NCI-H1105 (cell line): ENCODE data around the gene EIF4EBP3.
A peak's percentile ranks its signal among the peaks of the same experiment; 100 is the strongest.

ENCODE experiments used
- DNase-seq: peaks from one replicate; lab custom pipeline; 2025; lab: John Stamatoyannopoulos, UW

The EIF4EBP3 gene

DNA sequence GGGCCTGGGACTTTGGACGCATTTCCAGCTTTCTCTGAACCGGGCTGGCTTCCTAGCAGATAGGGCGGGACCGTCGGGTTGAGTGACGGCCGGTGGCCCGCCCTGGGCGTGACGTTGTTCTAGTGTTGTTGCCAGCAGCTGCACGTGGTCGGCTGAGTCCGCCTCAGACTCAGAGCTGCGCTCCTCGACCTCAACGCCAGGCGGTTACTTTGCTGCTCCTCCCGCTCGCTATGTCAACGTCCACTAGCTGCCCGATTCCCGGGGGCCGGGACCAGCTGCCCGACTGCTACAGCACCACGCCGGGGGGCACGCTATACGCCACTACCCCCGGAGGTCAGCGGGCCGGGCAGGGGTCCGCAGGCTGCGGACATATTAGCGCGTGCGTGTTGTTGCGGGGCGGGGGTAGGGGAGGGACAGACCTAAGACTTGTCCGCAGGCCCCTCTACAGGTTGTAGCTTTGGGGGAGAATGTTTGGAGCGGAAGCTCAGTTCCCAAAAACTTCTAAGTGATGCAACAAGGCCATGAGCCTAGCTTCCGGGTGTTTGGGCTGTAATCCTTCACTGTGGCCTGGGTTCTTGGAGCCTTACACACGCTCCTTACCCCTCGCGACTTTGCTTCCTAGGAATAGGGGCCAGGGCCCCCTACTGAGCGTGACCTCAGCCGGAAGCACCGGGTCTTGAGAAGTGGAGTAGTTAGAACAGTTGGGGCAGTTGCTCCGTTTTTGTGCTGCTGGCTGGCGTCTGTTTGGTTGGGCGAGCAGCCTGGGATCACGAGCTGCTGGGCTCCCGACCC lies at the start of gene EIF4EBP3:
Gene EIF4EBP3, plus strand, starts transcription at position 155 of the 792 bp plus-strand sequence. Its CDS starts 76 bp downstream, at position 231.
- peak; percentile 72 for DNase-seq

DNA sequence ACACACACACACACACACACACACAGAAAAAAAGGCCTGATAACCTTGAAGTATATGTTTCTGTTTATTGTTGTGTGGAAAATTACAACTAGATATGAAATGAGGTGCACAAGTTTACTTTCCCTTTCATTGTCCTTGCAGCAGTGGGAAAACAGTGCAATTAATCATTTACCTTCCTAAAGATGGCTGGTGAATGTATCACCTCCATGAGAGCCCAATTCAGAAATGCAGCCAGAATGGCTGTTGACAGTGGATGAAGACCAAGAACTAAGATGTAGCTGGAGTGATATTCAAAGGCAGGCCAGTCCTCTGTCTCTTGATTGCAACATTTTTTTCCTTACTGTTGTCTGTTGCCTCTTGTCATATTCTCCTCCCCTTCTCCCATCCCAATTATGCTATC lies 49.6 kb upstream of the EIF4EBP3 start:
- no peak for DNase-seq

DNA sequence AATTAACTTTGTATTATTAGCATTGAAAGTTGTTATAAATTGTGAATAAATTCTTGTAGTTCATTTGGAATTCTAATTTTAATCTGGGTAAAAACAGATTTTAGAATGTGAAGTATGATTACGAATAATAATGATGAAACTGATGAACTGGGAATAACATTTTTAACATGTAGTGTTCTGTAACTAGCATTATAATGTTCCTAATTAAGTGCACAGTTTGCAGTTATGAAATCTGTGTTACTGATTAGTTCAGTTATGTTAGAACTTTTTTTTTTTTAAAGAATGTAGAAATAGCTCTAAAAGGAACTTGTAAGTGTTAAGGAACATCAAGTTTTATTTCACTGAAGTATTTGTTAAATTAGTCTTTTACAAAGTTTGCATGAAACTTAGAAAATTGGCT lies 48.9 kb upstream of the EIF4EBP3 start:
- DNase-seq = no peak

DNA sequence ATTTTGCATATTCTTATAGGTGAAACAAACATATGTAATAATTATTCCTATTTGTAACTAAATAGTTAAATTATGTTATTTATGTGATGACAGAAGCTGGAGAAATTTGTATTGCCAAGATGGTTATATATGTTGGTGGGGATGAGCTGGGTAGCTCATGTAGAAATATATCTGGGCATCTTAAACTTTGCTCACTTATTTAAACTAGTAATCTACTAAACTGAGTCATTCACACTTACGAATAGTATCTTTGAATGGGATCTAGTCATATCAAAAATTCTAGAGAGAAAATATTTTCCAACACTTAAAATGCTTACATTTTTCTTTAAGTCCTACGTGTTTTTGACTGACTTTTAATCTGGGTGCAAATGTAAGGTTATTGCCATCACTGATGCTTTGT lies 44.6 kb upstream of the EIF4EBP3 start:
- DNase-seq = no peak

DNA sequence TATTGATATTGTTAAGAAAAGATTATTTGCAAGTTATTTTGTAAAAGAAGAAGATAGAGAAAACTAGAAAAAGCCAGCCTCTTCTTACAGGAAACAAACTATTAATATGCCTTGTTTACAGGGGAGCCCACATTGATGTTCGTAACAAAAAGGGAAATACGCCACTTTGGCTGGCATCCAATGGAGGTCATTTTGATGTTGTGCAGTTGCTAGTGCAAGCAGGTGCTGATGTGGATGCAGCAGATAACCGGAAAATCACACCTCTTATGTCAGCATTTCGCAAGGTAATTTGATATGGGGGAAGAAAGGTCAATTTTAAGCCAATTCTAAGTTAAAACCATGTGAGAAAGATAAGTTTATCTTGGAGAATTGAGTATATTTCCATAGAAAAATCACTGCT lies 37.6 kb upstream of the EIF4EBP3 start:
- peak; percentile 4 for DNase-seq

DNA sequence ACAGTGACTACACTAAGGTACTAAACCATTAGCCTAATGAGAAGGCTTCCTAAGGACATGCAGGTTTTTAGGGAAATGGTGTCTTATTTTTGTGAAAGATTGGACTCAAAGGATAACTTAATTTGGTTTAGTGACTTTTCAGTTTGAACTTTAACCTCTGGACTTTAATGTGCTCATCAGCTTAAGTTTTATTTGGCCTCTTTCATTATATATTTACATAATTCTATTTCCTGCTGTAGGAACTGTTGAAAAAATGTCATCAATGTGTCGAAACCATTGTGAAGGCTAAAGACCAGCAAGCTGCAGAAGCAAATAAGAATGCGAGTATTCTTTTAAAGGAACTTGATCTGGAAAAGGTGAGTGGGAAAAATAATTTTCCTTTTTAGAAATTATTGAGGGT lies 34.3 kb upstream of the EIF4EBP3 start:
- no peak for DNase-seq

DNA sequence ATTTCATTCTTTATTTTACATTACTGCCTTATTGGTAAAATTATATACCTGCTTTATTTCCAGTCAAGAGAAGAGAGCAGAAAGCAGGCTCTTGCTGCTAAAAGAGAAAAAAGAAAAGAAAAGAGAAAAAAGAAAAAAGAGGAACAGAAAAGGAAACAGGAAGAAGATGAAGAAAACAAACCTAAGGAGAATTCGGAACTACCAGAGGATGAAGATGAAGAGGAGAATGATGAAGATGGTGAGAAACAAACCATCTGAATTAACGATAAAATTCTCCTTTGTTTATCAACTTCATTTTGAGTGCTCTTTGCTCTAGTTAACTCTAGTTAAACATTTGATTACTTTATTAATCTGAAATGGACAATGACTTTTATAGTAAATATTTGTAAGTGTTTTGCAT lies 23.5 kb upstream of the EIF4EBP3 start:
- no peak for DNase-seq

DNA sequence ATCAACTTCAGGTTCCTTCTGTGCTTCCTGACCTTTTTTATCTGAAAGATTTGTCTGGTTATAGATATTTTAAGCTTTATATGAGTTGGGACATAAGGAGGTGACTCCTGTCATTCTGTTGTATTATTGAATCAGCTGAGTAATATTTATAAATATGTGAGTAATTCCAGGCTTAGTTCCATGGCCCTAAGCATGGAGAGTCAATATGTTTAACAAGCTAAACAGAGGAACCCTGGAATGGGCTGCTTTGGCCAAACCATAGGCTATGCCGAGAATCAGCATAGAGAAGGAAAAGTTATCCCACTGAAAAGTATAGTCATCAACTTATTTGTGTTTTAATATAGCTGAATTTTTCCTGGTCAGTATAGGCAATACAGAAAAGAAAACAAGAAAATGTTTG lies 7.2 kb upstream of the EIF4EBP3 start:
- DNase-seq = no peak

DNA sequence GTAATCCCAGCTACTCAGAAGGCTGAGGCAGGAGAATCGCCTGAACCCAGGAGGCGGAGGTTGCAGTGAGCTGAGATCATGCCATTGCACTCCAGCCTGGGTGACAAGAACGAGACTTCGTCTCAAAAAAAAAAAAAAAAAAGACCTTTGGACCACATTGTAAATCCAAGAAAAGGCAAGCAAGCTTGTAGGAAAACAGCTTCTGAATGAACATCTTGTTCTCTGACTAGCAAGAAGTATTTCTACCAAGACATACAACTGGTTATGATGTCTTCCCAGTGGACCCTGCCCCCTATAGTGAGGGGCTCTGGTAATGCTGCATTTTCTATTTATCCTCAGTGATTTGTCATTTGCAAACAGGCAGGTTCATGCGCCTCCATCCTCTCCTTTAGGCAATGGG lies 4.5 kb upstream of the EIF4EBP3 start:
- no peak for DNase-seq

DNA sequence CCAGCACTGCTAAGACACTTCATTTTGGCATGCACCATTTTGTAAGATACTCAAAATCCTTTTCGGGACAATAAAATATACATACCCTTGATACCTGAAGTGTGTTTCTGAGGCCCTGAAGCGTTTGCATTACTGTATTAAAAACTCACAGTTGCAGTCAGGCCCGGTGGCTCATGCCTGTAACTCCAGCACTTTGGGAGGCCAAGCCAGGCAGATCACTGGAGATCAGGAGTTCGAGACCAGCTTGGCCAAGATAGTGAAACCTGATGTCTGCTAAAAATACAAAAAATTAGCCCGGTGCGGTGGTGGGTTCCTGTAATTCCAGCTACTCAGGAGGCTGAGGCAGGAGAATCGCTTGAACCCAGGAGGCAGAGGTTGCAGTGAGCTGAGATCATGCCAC lies 2.5 kb upstream of the EIF4EBP3 start:
- DNase-seq = no peak

DNA sequence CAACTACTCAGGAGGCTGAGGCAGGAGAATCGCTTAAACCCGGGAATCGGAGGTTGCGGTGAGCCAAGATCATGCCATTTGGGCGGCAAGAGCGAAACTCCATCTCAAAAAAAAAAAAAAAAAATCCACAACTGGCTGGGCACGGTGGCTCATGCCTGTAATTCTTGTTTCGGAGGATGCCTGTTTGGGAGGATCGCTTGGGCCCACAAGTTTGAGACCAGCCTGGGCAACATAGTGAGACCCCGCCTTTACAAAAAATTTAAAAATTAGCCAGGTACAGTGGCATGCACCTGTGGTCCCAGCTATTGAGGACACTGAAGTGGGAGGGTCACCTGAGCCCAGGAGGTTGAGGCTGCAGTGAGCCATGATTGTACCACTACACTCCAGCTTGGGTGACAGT lies 1.9 kb upstream of the EIF4EBP3 start:
- no peak for DNase-seq

DNA sequence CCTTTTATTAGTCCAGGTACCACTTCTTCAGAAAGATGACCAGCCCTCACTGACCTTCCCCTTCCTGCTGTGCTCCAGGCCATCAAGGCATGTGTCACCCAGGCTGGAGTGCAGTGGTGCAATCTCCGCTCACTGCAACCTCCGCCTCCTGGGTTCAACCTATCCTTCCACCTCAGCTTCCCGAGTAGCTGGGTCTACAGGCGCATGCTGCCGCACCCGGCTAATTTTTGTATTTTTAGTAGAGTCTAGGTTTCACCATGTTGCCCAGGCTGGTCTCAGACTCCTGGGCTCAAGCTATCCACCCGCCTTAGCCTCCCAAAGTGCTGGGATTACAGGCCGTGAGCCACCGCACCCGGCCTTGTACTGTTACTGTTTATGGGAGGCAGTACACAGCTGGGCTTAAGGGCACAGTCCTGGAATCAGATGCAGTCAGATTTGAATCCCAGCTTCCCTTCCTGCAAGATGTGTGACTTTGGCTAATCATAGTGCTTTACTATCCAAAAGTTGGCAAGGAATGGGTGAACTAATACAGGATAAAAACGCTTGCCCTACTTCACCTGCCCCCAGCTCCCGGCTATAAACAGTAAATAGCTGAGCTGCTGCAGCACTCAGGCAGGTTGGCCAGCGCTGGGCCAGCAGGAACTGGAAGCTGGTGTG lies 483 bp upstream of the EIF4EBP3 start:
- no peak for DNase-seq

DNA sequence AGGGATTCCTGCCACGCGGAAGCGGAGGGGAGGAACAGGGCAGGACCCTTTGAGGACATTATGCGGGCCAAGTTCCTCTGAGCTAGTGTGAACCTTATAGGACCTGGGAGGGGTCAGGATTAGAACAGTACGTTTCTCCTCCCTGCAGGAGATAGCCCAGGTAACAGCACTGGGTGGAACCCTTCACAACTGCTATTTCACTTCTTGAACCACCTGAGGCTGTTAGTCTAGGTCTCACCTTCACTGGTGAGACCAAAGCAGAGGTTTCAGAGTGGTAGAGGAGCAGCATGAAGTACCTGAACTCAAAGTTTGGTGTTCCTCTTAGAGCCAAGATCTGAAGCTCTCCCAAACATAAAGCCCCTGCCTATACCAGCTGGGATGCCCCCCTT lies 832 bp downstream of the EIF4EBP3 start:
- DNase-seq = no peak

DNA sequence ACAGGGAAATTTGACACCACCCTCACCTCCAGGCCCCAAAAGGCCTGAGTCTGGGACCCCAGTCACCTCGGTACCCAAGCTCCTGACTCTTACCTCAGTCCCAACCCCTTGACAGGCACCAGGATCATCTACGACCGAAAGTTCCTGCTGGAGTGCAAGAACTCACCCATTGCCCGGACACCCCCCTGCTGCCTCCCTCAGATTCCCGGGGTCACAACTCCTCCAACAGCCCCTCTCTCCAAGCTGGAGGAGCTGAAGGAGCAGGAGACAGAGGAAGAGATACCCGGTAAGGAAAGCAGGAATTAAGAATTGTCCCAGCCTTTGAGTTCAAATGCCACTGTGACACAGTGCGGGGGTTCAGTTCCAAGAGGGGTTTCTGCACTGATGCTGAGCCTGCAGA lies 1.3 kb downstream of the EIF4EBP3 start:
- no peak for DNase-seq

DNA sequence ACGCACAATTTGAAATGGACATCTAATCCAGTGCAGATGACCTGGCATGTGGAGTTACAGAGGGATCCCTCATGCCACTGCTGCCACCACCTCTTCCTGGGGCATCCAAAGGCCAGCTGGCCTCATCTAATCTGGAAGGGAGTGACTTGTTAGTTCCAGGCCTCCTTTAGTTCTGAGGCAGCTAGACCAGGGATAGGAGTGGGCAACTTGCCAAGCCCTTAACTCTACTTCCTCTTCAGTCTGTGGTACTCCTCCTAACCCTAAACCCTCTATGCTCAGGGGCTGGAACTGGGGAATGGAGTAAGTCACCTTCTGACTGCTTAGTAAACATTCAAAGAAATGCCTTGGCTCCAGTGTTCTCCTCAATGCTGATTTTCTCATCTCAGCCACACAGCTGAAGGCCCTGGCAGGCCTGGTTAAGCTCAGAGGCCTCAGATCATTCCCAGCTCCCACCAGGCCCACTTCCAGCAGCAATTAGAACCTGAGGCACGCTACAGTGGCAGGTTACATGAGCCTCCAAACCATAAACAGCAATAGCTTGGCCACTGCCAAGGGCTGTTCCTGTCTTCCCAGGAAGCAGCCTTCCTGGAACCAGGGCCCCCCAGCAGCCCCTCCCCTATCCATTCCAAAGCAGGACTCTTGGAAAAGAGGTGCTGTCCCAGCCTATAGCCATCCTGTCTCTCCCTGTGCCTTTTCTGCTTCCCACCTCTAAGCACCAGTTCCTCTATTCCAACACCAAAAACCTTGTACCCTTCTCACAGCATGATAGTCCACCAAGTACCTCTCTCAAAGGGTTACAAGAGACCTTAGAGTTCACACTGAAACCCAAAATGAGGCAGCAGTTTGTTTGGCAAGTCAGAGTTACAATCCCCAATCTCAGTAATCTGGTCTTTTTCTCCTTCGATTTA lies 2.0 kb downstream of the EIF4EBP3 start:
- DNase-seq = no peak

DNA sequence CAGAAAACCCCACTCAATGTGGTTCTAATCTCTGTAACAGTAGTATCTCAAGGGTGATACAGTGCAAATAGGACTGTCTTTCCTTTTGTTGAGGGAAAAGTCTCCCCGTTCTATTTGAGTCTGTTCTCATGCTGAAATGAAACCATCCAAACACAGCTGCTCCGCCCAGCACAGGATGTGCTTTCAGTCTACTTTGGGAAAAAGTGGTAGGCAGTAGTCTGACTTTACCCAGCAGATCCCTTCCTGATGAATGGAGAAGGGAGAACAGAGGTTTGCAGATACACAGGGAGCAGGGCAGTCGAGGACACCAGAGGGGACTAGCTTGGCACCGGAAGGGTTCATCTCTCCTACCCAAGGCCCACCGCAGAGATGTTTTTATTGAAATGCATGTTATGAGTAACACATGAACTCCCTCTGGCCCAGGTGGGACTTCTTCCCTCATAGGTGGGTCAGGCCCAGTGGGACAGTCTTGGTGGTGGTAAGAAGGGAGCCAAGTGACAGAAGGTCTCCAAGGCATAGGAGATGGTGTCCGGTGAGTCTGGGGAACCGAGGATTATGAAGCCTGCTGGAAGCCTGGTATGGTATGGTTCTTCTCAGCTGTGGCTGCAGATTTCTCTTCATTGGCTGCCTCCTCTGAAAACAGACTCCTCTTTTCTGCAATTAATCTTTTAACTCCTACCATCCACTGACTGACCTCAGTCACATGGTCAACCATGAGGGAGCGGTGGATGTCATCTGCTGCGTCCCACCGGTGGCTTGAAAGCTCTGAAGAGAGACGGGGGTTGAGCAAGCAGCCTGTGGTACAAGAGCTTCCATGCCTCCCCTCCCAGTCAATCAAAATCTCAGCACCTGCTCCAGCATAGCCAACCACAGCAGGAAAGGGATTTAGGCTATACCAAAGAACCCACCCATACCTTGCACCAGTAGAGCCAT lies 3.0 kb downstream of the EIF4EBP3 start:
- DNase-seq = no peak

DNA sequence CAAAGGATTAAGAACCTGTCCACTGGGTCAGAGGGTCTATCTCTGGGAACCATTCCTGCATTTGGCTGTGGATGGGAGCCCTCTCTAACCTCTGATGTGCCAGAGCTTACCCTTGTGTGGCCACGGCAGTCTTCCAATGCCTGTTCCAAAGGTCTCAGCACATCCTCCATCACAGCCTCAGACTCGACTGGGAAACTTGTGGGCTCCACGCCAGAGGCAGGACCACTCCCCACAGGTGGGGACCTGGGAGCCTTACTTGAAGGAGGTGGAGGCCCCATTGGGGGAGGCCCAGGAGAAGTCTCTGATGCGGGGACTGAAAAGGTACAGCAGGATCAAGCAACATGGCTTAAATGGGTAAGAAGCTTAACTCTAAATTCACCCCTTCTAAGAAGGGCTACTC lies 4.4 kb downstream of the EIF4EBP3 start:
- DNase-seq = no peak

DNA sequence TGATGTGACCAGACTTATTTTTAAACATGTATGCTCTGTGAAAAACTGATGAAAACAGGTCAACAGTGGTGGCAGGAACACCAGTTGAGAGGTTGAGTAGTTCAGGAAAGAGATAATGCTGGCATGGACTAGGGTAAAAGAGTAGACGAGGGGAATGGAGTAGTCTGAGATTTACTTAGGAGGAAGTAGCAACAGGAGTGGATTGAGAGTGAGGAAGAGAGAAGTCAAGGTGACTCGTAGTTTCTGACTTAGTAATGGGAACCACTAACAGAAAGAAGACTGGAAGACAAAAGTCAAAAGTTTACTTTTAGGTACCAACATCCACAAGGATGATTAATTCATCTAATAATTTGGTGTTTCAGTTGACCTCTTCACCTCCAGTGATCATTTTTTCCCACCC lies 6.2 kb downstream of the EIF4EBP3 start:
- no peak for DNase-seq

DNA sequence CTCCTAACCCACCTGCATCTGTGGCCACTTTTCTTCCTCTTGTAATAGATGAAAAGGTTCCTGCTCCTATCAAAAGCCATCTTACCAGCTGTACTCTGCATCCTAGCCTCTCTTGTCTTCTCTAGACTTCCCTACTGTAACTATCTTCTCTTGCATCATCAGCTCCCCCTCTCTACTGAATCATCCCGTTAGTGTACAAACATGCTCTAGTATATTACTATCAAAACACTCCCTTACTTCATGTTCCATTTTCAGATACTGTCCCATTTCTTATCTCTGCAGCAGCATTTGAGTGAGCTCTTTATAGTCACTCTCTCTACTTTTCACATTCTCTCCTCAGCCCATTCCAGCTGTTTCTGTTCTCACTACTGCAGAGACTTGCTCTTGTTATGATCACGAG lies 7.0 kb downstream of the EIF4EBP3 start:
- DNase-seq = no peak

DNA sequence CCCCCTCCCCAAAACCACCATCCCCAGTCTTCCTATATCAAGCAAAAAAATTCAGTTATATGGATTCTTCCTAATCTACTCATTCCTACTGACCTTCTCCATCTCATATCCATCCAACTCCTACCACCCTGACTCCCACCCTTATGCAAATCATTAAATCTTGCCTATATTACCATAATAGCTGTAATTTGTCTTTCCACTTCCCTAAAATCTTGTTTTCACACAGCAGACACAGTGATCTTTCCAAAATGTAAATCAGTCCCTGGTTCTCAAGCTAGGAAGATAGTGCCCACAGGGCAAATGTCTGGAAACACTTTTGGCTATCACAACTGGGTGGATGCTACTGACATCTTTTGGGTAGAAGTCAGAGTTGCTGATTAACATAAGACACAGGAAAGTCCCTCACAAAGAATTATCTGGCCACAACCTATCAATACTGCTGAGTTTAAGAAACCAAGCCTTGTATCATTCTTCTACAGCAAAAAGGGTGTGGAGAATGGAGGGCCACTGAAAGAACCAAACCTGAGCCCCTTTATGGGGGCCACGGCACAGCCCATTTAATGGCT lies 8.4 kb downstream of the EIF4EBP3 start:
- no peak for DNase-seq

DNA sequence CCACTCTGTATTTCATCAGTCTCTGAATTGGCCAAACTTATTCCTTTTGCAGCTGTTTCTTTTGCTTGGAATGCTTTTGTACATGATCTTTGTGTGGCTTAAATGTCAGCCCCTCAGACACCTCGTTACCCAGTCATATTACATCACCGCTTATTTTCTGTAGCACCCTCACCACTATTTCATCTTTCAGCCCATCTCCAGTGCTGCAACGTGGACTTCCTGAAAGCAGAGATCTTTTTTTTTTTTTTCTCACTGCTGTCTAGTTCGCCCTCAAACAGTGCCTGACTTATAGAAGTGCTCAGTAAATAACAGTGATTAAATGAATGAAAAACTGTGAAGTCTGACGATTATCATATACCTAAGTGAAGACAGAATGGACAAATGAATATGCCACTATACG lies 9.0 kb downstream of the EIF4EBP3 start:
- no peak for DNase-seq
